HG03139 (cell line): ENCODE results near the gene GNAI2.
"Not testable (repeated sequence)": the region's sequence is repeated elsewhere in the genome, so short reads cannot be mapped to it uniquely, and the experiment has no call there.

Source experiments
- ATAC-seq: cut with Tn5 transposase; IDR thresholded peaks from one replicate; pipeline ENCODE4 v1.9.1; 2021; ENCODE audit not compliant: unreplicated experiment

Gene GNAI2

GRCh38 chr3:50204804-50205412, 31.1 kb upstream of the GNAI2 start, which contains the start of gene SLC38A3:
SLC38A3 (plus strand) TSS chr3:50205271; CDS start chr3:50214200, 8,929 bp downstream.
- ATAC-seq = no peak

- ATAC-seq = no peak
Measured at GRCh38 chr3:50205413-50206276, 30.4 kb upstream of the GNAI2 start.

GRCh38 chr3:50207359-50208042, 28.5 kb upstream of the GNAI2 start:
- ATAC-seq = no peak

- ATAC-seq = no peak
Measured at GRCh38 chr3:50208677-50209344, 27.2 kb upstream of the GNAI2 start.

- ATAC-seq = no peak
Measured at GRCh38 chr3:50210176-50210509, 25.9 kb upstream of the GNAI2 start.

- ATAC-seq = no peak
Measured at GRCh38 chr3:50210510-50211367, 25.3 kb upstream of the GNAI2 start.

- not testable (repeated sequence) for ATAC-seq
Measured at GRCh38 chr3:50211368-50211717, 24.7 kb upstream of the GNAI2 start.

- no peak for ATAC-seq
Measured at GRCh38 chr3:50211930-50212329, 24.1 kb upstream of the GNAI2 start.

GRCh38 chr3:50212502-50212901, 23.5 kb upstream of the GNAI2 start:
- no peak for ATAC-seq

GRCh38 chr3:50212971-50213370, 23.0 kb upstream of the GNAI2 start:
- ATAC-seq = no peak

GRCh38 chr3:50213373-50213772, 22.6 kb upstream of the GNAI2 start:
- no peak for ATAC-seq

GRCh38 chr3:50214824-50215223, 21.2 kb upstream of the GNAI2 start:
- ATAC-seq = no peak

GRCh38 chr3:50215529-50215928, 20.5 kb upstream of the GNAI2 start:
- ATAC-seq = no peak

- ATAC-seq = no peak
Measured at GRCh38 chr3:50217681-50218080, 18.3 kb upstream of the GNAI2 start.

GRCh38 chr3:50218448-50218847, 17.6 kb upstream of the GNAI2 start:
- no peak for ATAC-seq

GRCh38 chr3:50219285-50219684, 16.7 kb upstream of the GNAI2 start:
- no peak for ATAC-seq

GRCh38 chr3:50220109-50220508, 15.9 kb upstream of the GNAI2 start:
- ATAC-seq = no peak

- ATAC-seq = no peak
Measured at GRCh38 chr3:50221051-50221410, 15.0 kb upstream of the GNAI2 start.

- no peak for ATAC-seq
Measured at GRCh38 chr3:50221411-50222168, 14.4 kb upstream of the GNAI2 start.

GRCh38 chr3:50222169-50222528, 13.9 kb upstream of the GNAI2 start:
- ATAC-seq = no peak
